Fibroblast of mammary gland (primary cell): ENCODE results near the gene CDC42EP4.

Source experiments
- DNase-seq: peaks from one replicate; pipeline ENCODE4 v3.0.0-alpha.2; 2010; ENCODE audit warnings: low read depth
- H3K4me3 ChIP-seq: 2 replicates; pipeline ENCODE4 v1.5.1; 2011; ENCODE audit warnings: low read depth, mild to moderate bottlenecking, low read length, moderate library complexity; ENCODE audit not compliant: control insufficient read depth
- CTCF ChIP-seq: conservative IDR thresholded peaks from 2 replicates; pipeline ENCODE4 v1.5.1; 2011; ENCODE audit warnings: low read depth, low read length, inconsistent platforms; ENCODE audit not compliant: control insufficient read depth, insufficient read depth

Gene CDC42EP4

GRCh38 chr17:73343739-73344454 is 32.1 kb upstream of the CDC42EP4 start:
- DNase-seq, result no peak
- no peak for TF ChIP-seq CTCF
- no peak overlapping the region for H3K4me3 ChIP-seq

- no peak overlapping the region for H3K4me3 ChIP-seq
- no peak for TF ChIP-seq CTCF
- DNase-seq, result peak; percentile 75
These were observed 31.4 kb upstream of the CDC42EP4 start for GRCh38 chr17:73343168-73343634.

DNA sequence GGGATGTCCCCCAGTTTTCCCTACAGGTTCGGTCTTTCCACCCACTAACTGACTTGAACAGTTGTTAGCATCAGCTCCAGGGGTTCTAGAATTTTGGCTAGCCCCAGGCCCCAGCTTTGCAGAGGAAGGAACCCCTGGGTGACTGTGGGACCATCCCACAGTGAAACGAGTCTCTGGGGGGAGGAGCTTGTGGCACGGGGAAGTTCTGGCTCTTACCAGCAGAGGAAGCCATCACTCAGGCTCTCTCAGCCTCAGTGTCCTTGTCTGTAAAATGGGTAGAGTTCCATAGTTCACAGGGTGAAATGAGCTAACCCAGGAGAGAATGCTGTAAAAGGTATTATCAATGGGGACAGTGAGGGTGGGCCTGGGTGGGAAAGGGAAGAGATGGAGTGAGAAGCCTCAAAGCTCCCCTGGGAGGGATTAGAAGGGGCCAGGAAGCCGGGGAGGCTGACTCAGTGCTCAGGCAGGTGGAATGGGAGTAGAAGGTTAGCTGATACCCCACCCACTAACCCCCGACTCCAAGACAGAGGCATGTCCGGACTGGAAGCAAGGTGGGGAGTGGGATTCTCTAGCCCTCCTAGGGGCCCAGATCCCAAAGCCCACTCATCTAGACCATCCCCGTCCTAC is 30.9 kb upstream of the CDC42EP4 start:
- peak; percentile 33 for TF ChIP-seq CTCF
- H3K4me3 ChIP-seq, result no peak overlapping the region
- peak; percentile 61 for DNase-seq

- DNase-seq, result peak; percentile 69
- H3K4me3 ChIP-seq, result no peak overlapping the region
- no peak for TF ChIP-seq CTCF
These were observed 30.3 kb upstream of the CDC42EP4 start for GRCh38 chr17:73342050-73342522.

GRCh38 chr17:73341350-73342049 is 29.7 kb upstream of the CDC42EP4 start:
- no peak for DNase-seq
- no peak overlapping the region for H3K4me3 ChIP-seq

More at GRCh38 chr17:73341350-73342049, 29.7 kb upstream of the CDC42EP4 start:
- TF ChIP-seq CTCF, result no peak
